ENCODE measurements around the gene CNOT11. TPM values are rescaled to one million over a fixed set of nuclear protein-coding genes. Genes with fewer than 3 reads are reported as not detected.

Gene CNOT11
- total and polyA plus RNA-seq, 2 of the 13 experiments (the other 11 are each of a cell fraction or from before 2014, with no cell fraction given), result 114 to 209 TPM

DNA sequence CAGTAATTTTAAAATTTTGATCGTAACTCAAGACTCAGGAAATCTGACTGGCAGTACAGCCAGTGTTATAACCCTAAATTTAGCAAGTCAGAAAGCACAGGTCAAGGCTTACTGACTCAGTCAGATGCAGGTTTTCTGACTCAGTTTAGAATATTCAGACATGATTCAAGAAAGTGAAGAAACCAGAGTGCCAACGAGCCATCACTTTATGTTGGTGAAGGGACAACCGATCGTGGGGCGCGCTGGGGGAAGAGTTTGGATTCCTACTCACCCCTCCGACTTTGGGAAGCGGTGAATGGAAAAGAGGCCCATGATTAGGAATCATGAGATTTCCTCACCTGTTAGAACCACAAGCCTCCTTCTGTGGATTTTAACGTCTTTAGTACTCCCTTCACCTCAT, 54.8 kb downstream of the CNOT11 start (continued):
- TF ChIP-seq SATB2 (CRISPR knock-in tag; IDR thresholded peaks at IDR 0.05) (no peak), BRCA1 (CRISPR knock-in tag; IDR thresholded peaks at IDR 0.05) (no peak), ZNF354B (CRISPR knock-in tag; IDR thresholded peaks at IDR 0.05) (peak; percentile 74; the same call in 1 of the 2 replicates), ZNF230 (CRISPR knock-in tag; IDR thresholded peaks at IDR 0.05) (no peak), SRY (CRISPR knock-in tag; IDR thresholded peaks at IDR 0.05) (0 out of 2 replicates have a peak, but pooled peaks have one; percentile 4), PHF21A (CRISPR knock-in tag; IDR thresholded peaks at IDR 0.05) (no peak), ZNF781 (CRISPR knock-in tag; IDR thresholded peaks at IDR 0.05; ENCODE audit: borderline replicate concordance, not compliant biosample characterization) (peak; percentile 21), POLR2A (IDR thresholded peaks at IDR 0.05; ENCODE audit: insufficient read depth in 1 of 2, low read depth in 2 of 2, low read length in 2 of 2) (0 out of 4 replicates have a peak, but pooled peaks of 1 of the 2 experiments have one; percentile 15), ZNF44 (CRISPR knock-in tag; IDR thresholded peaks at IDR 0.05) (peak; percentile 39; the same call in 1 of the 2 replicates), LCORL (IDR thresholded peaks at IDR 0.05) (no peak), LCORL (CRISPR knock-in tag; IDR thresholded peaks at IDR 0.05) (peak; percentile 27; the same call in 1 of the 2 replicates), HMGA1 (CRISPR knock-in tag; conservative IDR thresholded peaks at IDR 0.05) (no peak), IKZF1 (IDR thresholded peaks at IDR 0.05) (no peak), FOXJ3 (CRISPR knock-in tag; IDR thresholded peaks at IDR 0.05; ENCODE audit: borderline replicate concordance) (0 out of 2 replicates have a peak, but pooled peaks have one; percentile 10), BCL6 (CRISPR knock-in tag; IDR thresholded peaks at IDR 0.05) (no peak), ATRX (CRISPR knock-in tag; IDR thresholded peaks at IDR 0.05; ENCODE audit: borderline replicate concordance) (no peak)
- TF ChIP-seq, protein P1, sequence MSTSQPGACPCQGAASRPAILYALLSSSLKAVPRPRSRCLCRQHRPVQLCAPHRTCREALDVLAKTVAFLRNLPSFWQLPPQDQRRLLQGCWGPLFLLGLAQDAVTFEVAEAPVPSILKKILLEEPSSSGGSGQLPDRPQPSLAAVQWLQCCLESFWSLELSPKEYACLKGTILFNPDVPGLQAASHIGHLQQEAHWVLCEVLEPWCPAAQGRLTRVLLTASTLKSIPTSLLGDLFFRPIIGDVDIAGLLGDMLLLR (CRISPR knock-in tag; IDR thresholded peaks at IDR 0.05), result no peak
- TF ChIP-seq, protein P2, sequence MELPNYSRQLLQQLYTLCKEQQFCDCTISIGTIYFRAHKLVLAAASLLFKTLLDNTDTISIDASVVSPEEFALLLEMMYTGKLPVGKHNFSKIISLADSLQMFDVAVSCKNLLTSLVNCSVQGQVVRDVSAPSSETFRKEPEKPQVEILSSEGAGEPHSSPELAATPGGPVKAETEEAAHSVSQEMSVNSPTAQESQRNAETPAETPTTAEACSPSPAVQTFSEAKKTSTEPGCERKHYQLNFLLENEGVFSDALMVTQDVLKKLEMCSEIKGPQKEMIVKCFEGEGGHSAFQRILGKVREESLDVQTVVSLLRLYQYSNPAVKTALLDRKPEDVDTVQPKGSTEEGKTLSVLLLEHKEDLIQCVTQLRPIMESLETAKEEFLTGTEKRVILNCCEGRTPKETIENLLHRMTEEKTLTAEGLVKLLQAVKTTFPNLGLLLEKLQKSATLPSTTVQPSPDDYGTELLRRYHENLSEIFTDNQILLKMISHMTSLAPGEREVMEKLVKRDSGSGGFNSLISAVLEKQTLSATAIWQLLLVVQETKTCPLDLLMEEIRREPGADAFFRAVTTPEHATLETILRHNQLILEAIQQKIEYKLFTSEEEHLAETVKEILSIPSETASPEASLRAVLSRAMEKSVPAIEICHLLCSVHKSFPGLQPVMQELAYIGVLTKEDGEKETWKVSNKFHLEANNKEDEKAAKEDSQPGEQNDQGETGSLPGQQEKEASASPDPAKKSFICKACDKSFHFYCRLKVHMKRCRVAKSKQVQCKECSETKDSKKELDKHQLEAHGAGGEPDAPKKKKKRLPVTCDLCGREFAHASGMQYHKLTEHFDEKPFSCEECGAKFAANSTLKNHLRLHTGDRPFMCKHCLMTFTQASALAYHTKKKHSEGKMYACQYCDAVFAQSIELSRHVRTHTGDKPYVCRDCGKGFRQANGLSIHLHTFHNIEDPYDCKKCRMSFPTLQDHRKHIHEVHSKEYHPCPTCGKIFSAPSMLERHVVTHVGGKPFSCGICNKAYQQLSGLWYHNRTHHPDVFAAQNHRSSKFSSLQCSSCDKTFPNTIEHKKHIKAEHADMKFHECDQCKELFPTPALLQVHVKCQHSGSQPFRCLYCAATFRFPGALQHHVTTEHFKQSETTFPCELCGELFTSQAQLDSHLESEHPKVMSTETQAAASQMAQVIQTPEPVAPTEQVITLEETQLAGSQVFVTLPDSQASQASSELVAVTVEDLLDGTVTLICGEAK (IDR thresholded peaks at IDR 0.05), result no peak
- TF ChIP-seq, protein P2 (CRISPR knock-in tag; IDR thresholded peaks at IDR 0.05), result no peak
- TF ChIP-seq, protein P3, sequence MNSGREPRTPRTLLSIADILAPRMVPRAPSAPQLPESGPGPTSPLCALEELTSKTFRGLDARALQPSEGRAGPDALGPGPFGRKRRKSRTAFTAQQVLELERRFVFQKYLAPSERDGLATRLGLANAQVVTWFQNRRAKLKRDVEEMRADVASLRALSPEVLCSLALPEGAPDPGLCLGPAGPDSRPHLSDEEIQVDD (CRISPR knock-in tag; IDR thresholded peaks at IDR 0.05; ENCODE audit: borderline replicate concordance), result no peak
- TF ChIP-seq, protein P4, sequence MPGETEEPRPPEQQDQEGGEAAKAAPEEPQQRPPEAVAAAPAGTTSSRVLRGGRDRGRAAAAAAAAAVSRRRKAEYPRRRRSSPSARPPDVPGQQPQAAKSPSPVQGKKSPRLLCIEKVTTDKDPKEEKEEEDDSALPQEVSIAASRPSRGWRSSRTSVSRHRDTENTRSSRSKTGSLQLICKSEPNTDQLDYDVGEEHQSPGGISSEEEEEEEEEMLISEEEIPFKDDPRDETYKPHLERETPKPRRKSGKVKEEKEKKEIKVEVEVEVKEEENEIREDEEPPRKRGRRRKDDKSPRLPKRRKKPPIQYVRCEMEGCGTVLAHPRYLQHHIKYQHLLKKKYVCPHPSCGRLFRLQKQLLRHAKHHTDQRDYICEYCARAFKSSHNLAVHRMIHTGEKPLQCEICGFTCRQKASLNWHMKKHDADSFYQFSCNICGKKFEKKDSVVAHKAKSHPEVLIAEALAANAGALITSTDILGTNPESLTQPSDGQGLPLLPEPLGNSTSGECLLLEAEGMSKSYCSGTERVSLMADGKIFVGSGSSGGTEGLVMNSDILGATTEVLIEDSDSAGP (CRISPR knock-in tag; IDR thresholded peaks at IDR 0.05; ENCODE audit: borderline replicate concordance), result no peak

Data from HepG2 (cell line).